ENCODE data around the gene ATP2B2.

GRCh38 chr3:10510086-10510742, 4.8 kb upstream of the ATP2B2 start:
- no peak for TF ChIP-seq CTCF (IDR thresholded peaks at IDR 0.05)
- TF ChIP-seq POLR2A (IDR thresholded peaks at IDR 0.05), result no peak

All from uterus (tissue), 2 donors.